Spleen (tissue), 7 donors: Measurements from ENCODE around the gene LPGAT1.

Experiments
- CTCF ChIP-seq, 11 experiments: fragments of 200-600 bp in 7 of 11; fragments of 450-650 bp in 4 of 11; sonication (generic) in 4 of 11; IDR thresholded peaks in 8 of 11; conservative IDR thresholded peaks in 3 of 11; 1 replicate in 7 of 11; 2 replicates in 4 of 11; pipeline versions ENCODE4 v1.4.0 to v1.8.0; 2016 to 2021; ENCODE audit warnings: antibody characterized with exemption in 11 of 11, inconsistent platforms in 4 of 11, mild to moderate bottlenecking in 1 of 11
- POLR2AphosphoS5 ChIP-seq, 3 donors: sonication (generic); formaldehyde crosslinking; IDR thresholded peaks; one replicate each; pipeline ENCODE4 v1.5.1; 2017; ENCODE audit warnings: antibody characterized with exemption in 3 of 3
- donor health status: DM: no; HTN: no; CAD: no; lungs with moderate emphysema.
- donor health status: DM: no; HTN: no; CAD: no.
- donor health status: DM: no; HTN: no; CAD: no.

GRCh38 chr1:211827051-211827450 lies 3.5 kb downstream of the LPGAT1 start:
- no peak for TF ChIP-seq POLR2AphosphoS5 (IDR thresholded peaks at IDR 0.05)
- TF ChIP-seq CTCF (IDR thresholded peaks at IDR 0.05 in 8 of 11, conservative IDR thresholded peaks at IDR 0.05 in 3 of 11), result no peak
